Measurements from ENCODE around the gene NRXN3. TPM values are rescaled to one million over a fixed set of nuclear protein-coding genes. Genes with fewer than 3 reads are reported as not detected.

NRXN3 gene
- total RNA-seq, 1 experiment from 2014 or later = not detected

DNA sequence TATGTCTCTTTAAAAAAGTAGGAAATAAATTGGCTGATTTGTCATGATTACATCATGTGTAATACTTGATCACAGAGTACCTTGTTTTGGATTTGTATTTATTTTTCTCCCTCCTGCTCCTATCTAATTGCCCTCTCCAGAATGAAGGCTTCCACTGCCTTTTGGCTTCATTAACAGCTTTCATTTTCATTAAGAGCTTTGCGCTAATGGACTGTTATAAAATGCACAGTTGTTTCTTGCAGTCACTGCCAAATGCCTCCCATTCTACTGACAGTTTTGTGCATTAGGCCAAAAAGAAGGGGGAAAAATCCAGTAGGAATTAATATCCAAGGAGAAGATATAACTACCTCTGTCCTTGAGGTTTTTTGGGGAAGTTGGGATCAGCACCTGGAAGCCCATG, 159.2 kb downstream of the NRXN3 start:
- Histone ChIP-seq H3F3A (ENCODE audit: insufficient read depth, low read depth) (no peaks in the 10 kb centered on the region), H3K79me2 (ENCODE audit: low read depth) (no peaks in the 10 kb centered on the region), H3K9me2 (ENCODE audit: insufficient read depth) (no peaks in the 10 kb centered on the region), H3K27me3 (ENCODE audit: insufficient read depth, low read depth) (0 out of 2 replicates have a peak, but pooled peaks cover 15% of the 10 kb centered on the region), H2AFZ (no peak overlapping the region), H3K9me3 (ENCODE audit: insufficient read depth, low read depth) (no peaks in the 10 kb centered on the region), H3K4me3 (no peak overlapping the region), H3K4me1 (replicated peaks; ENCODE audit: insufficient read depth) (no peaks in the 10 kb centered on the region), H3K4me2 (no peak overlapping the region), H3K36me3 (ENCODE audit: low read depth) (no peaks in the 10 kb centered on the region), H3K27ac (no peak overlapping the region), H4K20me1 (ENCODE audit: insufficient read depth) (no peaks in the 10 kb centered on the region)
- DNase-seq = no peak
- TF ChIP-seq EZH2 (IDR thresholded peaks at IDR 0.05; ENCODE audit: low read depth) = no peak
- TF ChIP-seq, protein P1, sequence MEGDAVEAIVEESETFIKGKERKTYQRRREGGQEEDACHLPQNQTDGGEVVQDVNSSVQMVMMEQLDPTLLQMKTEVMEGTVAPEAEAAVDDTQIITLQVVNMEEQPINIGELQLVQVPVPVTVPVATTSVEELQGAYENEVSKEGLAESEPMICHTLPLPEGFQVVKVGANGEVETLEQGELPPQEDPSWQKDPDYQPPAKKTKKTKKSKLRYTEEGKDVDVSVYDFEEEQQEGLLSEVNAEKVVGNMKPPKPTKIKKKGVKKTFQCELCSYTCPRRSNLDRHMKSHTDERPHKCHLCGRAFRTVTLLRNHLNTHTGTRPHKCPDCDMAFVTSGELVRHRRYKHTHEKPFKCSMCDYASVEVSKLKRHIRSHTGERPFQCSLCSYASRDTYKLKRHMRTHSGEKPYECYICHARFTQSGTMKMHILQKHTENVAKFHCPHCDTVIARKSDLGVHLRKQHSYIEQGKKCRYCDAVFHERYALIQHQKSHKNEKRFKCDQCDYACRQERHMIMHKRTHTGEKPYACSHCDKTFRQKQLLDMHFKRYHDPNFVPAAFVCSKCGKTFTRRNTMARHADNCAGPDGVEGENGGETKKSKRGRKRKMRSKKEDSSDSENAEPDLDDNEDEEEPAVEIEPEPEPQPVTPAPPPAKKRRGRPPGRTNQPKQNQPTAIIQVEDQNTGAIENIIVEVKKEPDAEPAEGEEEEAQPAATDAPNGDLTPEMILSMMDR (conservative IDR thresholded peaks at IDR 0.05) = no peak
- BruUV-seq (replicated peaks) = no TSS peak
- intact Hi-C loops (cut with micrococcal nuclease; ENCODE audit: unreplicated experiment) = no loop called here
- POLR2A ChIA-PET (ENCODE audit: unreplicated experiment) = no interaction called here
- CTCF ChIA-PET = no interaction called here

DNA sequence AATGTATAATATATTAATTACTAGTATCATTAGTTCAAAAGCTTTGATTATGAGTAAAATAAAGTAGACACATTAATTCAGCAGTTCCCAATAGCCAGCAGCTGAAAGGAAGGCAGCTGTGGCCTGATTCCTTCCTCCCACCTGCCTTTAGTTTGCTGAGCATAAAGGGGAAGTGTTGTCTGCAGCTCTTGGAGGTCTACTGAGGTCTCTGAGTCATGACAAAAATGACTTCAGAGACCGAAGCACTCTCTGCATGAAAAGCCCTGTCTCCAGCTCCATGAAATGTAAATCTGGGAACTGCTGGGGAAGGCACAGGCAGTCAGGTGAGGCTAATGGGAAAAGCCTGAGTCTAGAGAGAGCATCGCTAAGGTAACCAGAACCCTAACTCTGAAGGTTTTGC, 165.4 kb downstream of the NRXN3 start:
- Histone ChIP-seq H3K4me3 (no peak overlapping the region), H3K27ac (no peak overlapping the region), H3F3A (ENCODE audit: insufficient read depth, low read depth) (no peaks in the 10 kb centered on the region), H3K9me3 (ENCODE audit: insufficient read depth, low read depth) (no peaks in the 10 kb centered on the region), H2AFZ (no peak overlapping the region), H3K36me3 (ENCODE audit: low read depth) (no peaks in the 10 kb centered on the region), H4K20me1 (ENCODE audit: insufficient read depth) (no peaks in the 10 kb centered on the region), H3K9me2 (ENCODE audit: insufficient read depth) (no peaks in the 10 kb centered on the region), H3K4me1 (replicated peaks; ENCODE audit: insufficient read depth) (no peaks in the 10 kb centered on the region), H3K27me3 (ENCODE audit: insufficient read depth, low read depth) (no peaks in the 10 kb centered on the region), H3K4me2 (no peak overlapping the region), H3K79me2 (ENCODE audit: low read depth) (no peaks in the 10 kb centered on the region)
- intact Hi-C loops (cut with micrococcal nuclease; ENCODE audit: unreplicated experiment) = no loop called here
- CTCF ChIA-PET = no interaction called here
- POLR2A ChIA-PET (ENCODE audit: unreplicated experiment) = no interaction called here
- no peak for DNase-seq
- TF ChIP-seq, protein P1 (conservative IDR thresholded peaks at IDR 0.05) = no peak
- TF ChIP-seq EZH2 (IDR thresholded peaks at IDR 0.05; ENCODE audit: low read depth) = no peak
- BruUV-seq (replicated peaks) = no TSS peak

DNA sequence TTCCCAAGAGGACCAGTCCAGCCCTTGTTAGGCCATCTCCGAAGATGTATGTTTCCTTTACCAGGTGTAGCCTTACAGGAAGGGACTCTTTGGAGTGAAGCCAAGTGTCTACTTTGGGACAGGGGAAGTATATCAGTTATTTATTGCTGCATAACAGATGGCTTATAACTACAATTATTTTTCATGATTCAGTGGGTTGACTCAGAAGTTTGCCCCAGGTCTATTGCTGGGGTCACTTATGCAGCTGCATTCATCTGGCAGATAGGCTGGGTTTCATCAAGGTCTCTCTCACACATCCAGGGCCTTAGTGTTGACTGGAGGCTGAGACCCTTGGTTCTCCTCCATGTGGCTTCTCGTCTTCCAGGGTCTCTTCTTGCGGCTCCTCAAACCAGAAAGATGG, 170.1 kb downstream of the NRXN3 start:
- intact Hi-C loops (cut with micrococcal nuclease; ENCODE audit: unreplicated experiment) = no loop called here
- no TSS peak for BruUV-seq (replicated peaks)
- DNase-seq = no peak
- TF ChIP-seq EZH2 (IDR thresholded peaks at IDR 0.05; ENCODE audit: low read depth) = no peak
- TF ChIP-seq, protein P1 (conservative IDR thresholded peaks at IDR 0.05) = no peak
- Histone ChIP-seq H3K4me2 (no peak overlapping the region), H2AFZ (no peak overlapping the region), H3F3A (ENCODE audit: insufficient read depth, low read depth) (no peaks in the 10 kb centered on the region), H3K4me3 (no peak overlapping the region), H3K27ac (no peak overlapping the region), H3K27me3 (ENCODE audit: insufficient read depth, low read depth) (peaks cover 11% of the 10 kb centered on the region; the same call in 1 of the 2 replicates), H3K79me2 (ENCODE audit: low read depth) (no peaks in the 10 kb centered on the region), H4K20me1 (ENCODE audit: insufficient read depth) (no peaks in the 10 kb centered on the region), H3K36me3 (ENCODE audit: low read depth) (no peaks in the 10 kb centered on the region), H3K9me2 (ENCODE audit: insufficient read depth) (no peaks in the 10 kb centered on the region), H3K4me1 (replicated peaks; ENCODE audit: insufficient read depth) (no peaks in the 10 kb centered on the region), H3K9me3 (ENCODE audit: insufficient read depth, low read depth) (no peaks in the 10 kb centered on the region)
- POLR2A ChIA-PET (ENCODE audit: unreplicated experiment) = no interaction called here
- CTCF ChIA-PET = no interaction called here

All from PC-9 (cell line).